HG02759 (cell line): ENCODE measurements around the gene MRPL19.

Experiments
- ATAC-seq: cut with Tn5 transposase; IDR thresholded peaks from one replicate; pipeline ENCODE4 v1.9.1; 2021; ENCODE audit warnings: mild to moderate bottlenecking, moderate library complexity; ENCODE audit not compliant: unreplicated experiment

Gene MRPL19

GRCh38 chr2:75722687-75723086 is 76.1 kb downstream of the MRPL19 start:
- ATAC-seq, result no peak

- ATAC-seq, result no peak
These were observed 82.2 kb downstream of the MRPL19 start for GRCh38 chr2:75728614-75729419.

- no peak for ATAC-seq
These were observed 83.3 kb downstream of the MRPL19 start for GRCh38 chr2:75729861-75730260.

GRCh38 chr2:75736276-75736675 is 89.7 kb downstream of the MRPL19 start:
- ATAC-seq, result no peak

- ATAC-seq, result no peak
These were observed 91.4 kb downstream of the MRPL19 start for GRCh38 chr2:75737961-75738360.
